ENCODE measurements around the gene ZNF700. TPM values are rescaled to one million over a fixed set of nuclear protein-coding genes. Genes with fewer than 3 reads are reported as not detected.
A peak's percentile ranks its signal among the peaks of the same experiment; 100 is the strongest.

Gene ZNF700
- total and polyA plus RNA-seq, 9 of the 15 experiments (the other 6 are each of a cell fraction or from before 2014, with no cell fraction given): 10.3 to 24.7 (median 14.1) TPM

DNA sequence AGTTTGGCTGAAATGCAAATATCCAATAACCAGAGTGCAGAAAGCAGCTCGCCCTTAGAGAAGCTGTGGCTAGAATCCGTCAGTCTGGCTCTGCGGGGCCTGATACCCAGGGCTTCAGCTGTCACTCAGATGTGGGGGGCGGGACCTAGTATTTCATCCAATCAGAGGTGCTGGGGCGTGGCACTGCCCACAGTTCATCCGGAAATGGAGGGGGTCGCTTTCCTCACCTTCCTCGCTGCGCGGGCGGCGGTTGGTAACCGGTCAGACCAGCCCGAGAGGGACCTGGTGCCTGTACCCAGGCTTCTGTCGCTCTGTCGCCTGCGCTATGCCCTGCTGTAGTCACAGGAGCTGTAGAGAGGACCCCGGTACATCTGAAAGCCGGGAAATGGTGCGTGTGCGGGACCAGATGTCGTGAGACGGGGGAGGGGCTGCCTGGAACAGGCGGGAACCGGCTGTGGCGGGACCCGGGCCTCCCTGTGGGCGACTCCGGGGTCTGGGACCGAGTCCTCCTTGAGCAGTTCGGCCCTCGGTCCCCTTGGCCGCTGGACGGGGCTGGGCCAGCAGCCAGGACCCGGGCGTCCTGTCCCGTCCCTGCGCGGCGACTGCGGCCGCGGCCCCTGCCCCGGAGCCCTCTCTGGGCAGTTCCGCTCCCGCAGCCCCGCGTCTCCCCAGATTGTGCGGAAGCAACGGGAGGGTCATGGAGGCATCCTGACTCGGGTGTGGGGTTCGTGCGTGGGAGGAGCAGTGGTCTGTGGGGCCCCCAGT lies at the start of gene ZNF700 (continued):
- TF ChIP-seq, protein P1, sequence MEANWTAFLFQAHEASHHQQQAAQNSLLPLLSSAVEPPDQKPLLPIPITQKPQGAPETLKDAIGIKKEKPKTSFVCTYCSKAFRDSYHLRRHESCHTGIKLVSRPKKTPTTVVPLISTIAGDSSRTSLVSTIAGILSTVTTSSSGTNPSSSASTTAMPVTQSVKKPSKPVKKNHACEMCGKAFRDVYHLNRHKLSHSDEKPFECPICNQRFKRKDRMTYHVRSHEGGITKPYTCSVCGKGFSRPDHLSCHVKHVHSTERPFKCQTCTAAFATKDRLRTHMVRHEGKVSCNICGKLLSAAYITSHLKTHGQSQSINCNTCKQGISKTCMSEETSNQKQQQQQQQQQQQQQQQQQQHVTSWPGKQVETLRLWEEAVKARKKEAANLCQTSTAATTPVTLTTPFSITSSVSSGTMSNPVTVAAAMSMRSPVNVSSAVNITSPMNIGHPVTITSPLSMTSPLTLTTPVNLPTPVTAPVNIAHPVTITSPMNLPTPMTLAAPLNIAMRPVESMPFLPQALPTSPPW (CRISPR knock-in tag; IDR thresholded peaks at IDR 0.05): peak; percentile 69
- TF ChIP-seq RBBP5 (IDR thresholded peaks at IDR 0.05; ENCODE audit: borderline replicate concordance, insufficient read depth, low read length, poor library complexity, severe bottlenecking) (peak; percentile 79), CHCHD3 (CRISPR knock-in tag; IDR thresholded peaks at IDR 0.05) (0 out of 2 replicates have a peak, but pooled peaks have one; percentile 5), ELF1 (tag; IDR thresholded peaks at IDR 0.05) (peak; percentile 82), ZNF224 (CRISPR knock-in tag; IDR thresholded peaks at IDR 0.05) (no peak), NFIC (IDR thresholded peaks at IDR 0.05) (peak; percentile 47), ETV1 (tag; conservative IDR thresholded peaks at IDR 0.05; ENCODE audit: low read depth) (peak; percentile 88), RB1 (IDR thresholded peaks at IDR 0.05; ENCODE audit: low read depth) (peak; percentile 88), SMARCC2 (IDR thresholded peaks at IDR 0.05; ENCODE audit: low read depth) (0 out of 2 replicates have a peak, but pooled peaks have one; percentile 17), HMGN3 (IDR thresholded peaks at IDR 0.05; ENCODE audit: borderline replicate concordance, extremely low read depth, insufficient read length, low read depth, low read length) (peak; percentile 37), DPF2 (IDR thresholded peaks at IDR 0.05) (no peak), PHF8 (IDR thresholded peaks at IDR 0.05; ENCODE audit: borderline replicate concordance, low read length) (peak; percentile 96)
- TF ChIP-seq, protein P2, sequence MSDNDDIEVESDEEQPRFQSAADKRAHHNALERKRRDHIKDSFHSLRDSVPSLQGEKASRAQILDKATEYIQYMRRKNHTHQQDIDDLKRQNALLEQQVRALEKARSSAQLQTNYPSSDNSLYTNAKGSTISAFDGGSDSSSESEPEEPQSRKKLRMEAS (CRISPR knock-in tag; IDR thresholded peaks at IDR 0.05): peak; percentile 27; the same call in 1 of the 2 replicates
- TF ChIP-seq, protein P3, sequence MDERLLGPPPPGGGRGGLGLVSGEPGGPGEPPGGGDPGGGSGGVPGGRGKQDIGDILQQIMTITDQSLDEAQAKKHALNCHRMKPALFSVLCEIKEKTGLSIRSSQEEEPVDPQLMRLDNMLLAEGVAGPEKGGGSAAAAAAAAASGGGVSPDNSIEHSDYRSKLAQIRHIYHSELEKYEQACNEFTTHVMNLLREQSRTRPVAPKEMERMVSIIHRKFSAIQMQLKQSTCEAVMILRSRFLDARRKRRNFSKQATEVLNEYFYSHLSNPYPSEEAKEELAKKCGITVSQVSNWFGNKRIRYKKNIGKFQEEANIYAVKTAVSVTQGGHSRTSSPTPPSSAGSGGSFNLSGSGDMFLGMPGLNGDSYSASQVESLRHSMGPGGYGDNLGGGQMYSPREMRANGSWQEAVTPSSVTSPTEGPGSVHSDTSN (CRISPR knock-in tag; IDR thresholded peaks at IDR 0.05; ENCODE audit: low read depth): peak; percentile 96
- TF ChIP-seq, protein P3 (tag; conservative IDR thresholded peaks at IDR 0.05; ENCODE audit: low read depth): peak; percentile 97
- TF ChIP-seq, protein P4, sequence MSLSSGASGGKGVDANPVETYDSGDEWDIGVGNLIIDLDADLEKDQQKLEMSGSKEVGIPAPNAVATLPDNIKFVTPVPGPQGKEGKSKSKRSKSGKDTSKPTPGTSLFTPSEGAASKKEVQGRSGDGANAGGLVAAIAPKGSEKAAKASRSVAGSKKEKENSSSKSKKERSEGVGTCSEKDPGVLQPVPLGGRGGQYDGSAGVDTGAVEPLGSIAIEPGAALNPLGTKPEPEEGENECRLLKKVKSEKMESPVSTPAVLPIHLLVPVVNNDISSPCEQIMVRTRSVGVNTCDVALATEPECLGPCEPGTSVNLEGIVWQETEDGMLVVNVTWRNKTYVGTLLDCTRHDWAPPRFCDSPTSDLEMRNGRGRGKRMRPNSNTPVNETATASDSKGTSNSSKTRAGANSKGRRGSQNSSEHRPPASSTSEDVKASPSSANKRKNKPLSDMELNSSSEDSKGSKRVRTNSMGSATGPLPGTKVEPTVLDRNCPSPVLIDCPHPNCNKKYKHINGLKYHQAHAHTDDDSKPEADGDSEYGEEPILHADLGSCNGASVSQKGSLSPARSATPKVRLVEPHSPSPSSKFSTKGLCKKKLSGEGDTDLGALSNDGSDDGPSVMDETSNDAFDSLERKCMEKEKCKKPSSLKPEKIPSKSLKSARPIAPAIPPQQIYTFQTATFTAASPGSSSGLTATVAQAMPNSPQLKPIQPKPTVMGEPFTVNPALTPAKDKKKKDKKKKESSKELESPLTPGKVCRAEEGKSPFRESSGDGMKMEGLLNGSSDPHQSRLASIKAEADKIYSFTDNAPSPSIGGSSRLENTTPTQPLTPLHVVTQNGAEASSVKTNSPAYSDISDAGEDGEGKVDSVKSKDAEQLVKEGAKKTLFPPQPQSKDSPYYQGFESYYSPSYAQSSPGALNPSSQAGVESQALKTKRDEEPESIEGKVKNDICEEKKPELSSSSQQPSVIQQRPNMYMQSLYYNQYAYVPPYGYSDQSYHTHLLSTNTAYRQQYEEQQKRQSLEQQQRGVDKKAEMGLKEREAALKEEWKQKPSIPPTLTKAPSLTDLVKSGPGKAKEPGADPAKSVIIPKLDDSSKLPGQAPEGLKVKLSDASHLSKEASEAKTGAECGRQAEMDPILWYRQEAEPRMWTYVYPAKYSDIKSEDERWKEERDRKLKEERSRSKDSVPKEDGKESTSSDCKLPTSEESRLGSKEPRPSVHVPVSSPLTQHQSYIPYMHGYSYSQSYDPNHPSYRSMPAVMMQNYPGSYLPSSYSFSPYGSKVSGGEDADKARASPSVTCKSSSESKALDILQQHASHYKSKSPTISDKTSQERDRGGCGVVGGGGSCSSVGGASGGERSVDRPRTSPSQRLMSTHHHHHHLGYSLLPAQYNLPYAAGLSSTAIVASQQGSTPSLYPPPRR (CRISPR knock-in tag; IDR thresholded peaks at IDR 0.05; ENCODE audit: borderline replicate concordance): peak; percentile 42; the same call in 1 of the 2 replicates
